T-helper 9 cell (primary cell): Measurements from ENCODE around the gene DNAJA4.

Source experiments
- DNase-seq: peaks from one replicate; pipeline ENCODE4 v3.0.0-alpha.2; 2020
- total RNA-seq, 2 donors: gene quantifications; one replicate each; lab custom pipeline; 2026; lab: John Stamatoyannopoulos, UW

The DNAJA4 gene
- 19.0 to 26.8 reads per million in 2 donors for total RNA-seq

DNA sequence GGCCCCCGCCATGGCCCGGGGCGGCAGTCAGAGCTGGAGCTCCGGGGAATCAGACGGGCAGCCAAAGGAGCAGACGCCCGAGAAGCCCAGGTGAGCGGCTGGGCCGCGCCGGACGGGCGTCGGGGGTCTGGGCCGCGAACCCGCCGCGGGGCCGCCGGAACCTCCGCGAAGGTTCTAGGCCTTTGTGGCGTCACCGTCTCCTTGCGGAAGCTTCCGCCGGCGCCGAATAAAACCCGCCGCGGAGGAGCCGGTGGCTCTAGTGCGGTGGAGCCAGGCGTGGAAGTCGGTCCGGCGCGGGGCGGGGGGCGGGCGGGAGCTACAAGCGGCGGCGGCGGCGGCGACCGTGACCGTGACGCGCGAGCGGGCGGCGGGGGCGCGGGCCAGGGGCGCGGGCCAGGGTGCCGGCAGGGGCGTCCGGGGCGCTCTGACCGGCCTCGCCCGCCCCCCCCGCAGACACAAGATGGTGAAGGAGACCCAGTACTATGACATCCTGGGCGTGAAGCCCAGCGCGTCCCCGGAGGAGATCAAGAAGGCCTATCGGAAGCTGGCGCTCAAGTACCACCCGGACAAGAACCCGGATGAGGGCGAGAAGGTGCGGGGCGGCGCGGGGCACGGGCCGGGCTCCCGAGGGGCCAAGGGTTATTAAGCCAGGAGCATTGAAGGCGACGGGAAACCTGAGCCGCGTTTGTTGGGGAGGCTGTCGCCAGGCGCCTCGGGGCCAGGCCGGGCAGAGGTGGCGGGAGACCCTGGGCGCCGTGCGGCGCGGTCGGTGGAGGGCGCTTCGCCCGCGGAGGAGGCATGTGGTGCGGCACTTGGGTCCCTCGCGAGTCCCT is at the start of gene DNAJA4:
DNAJA4 (plus strand) TSS at position 259 of the 833 bp plus-strand sequence; CDS start at position 461, 202 bp downstream.
- DNase-seq, result peak; percentile 56

DNA sequence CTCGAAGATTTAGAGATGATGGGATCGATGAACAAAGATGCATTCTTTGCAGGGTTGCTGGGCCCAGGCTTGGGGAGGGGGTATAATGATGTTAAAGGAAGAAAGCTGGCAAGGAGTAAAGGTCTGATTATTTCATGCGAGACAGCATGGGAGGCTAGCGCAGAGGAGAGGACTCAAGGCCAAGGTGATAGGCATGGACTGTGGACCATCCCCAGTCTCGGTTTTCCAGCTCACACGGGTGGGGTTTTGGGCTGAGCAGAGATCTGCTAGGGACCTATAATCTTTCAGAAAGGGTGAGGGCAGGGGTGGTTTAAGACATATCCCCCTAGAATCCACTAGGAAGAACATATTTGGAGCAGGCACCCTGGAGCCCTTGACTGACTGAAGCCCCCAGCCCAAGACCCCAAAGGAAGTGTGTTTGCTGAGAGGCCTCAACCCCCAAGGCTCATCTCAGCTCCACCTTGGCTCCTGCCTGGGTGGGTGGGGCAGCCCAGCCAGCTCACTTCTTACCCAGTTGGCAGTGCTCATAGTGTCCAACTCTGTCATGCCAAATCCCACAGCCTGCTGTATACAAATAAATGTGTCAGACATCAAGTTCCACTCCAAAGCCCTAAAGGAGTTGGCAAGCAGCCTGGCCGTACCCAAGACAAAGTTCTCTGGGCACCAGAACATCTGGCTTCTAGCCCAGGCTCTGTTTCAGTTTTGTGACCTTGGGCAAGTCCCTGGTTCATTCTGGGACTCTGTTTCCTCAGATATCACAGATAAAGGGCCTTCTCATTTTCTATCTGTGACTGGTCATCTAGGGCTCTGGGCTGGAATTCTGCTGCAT is 47.9 kb upstream of the DNAJA4 start:
- no peak for DNase-seq

DNA sequence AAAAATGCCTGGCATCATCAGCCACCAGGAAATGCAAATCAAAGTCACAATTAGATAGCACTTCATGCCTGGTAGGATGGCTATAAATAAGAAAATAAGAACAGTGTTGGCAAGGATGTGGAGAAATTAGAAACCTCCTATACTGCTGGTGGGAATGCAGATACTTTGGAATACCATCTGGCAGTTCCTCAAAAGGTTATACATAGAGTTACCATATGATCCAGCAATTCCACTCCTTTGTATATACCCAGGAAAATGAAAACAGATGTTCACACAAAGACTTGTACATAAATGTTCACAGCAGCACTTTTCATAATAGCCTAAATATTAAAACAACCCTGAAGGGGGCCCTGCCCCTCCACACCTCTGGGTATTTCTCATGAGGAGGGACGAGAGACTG is 43.6 kb upstream of the DNAJA4 start:
- no peak for DNase-seq

DNA sequence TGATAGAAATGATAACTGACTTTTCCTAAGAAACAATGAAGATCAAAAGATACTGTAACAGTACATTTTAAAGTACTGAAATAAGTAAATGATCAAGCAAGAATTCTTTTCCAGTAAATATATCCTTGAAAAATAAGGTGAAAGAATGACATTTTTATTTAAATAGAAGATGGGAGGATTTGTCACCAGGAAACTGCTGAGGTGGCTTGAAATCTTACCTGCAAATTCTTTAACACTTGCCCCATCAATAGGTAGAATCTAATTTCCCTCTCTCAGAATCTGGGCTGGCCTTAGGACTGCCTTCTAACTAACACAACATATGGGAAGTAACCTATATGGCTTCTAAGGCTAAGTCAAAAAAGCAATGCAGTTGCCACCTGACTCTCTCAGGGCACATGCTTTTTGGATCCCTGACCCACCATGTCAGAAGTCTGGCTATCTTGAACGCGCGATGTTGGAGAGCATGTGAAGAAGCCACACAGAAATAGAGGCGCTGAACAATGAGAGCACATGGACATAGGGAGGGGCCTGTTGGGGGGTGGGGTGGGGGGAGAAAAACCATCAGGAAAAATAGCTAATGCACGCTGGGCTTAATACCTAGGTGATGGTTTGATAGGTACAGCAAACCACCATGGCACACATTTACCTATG is 41.5 kb upstream of the DNAJA4 start:
- no peak for DNase-seq

DNA sequence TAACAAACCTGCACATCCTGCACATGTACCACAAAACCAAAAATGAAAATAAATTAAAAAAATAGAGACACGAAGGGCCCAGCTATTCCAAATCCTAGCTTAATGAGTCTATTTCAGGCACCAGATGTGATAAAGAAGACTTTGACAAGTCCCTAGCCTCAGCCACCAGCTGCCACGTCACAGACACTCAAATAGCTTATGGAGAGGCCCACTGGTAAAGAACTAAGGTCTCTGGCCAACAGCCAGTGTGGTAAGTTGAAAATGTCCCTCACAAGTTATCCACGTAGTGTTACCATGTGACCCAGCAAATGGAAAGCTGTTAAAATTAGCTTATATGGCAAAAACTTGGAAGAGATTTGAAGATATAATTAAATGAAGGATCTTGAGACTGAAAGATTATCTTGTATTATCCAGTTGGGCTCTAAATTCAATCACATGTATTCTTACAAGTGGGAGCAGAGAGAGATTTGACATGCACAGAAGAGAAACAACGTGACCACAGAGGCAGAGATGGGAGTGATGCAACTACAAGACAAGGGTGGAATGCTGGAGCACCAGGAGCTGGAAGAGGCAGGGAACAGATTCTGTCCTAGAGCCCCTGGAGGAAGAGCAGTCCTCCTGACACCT is 40.9 kb upstream of the DNAJA4 start:
- DNase-seq, result no peak

DNA sequence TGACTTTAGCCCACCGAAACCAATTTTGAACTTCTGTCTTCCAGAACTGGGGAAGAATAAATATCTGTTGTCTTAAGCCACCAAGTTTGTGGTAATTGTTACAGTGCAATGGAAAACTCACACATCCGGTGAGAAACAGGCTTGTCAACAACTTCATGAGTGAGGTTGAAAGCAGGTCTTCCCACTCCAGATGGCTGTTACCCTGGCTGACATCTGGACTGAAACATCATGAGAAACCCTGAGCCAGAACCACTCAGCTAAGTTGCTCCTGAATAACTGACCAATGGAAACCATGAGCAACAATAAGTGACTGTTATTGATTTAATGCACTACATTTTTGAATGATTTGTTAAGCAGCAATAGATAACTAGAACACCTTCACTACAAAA is 40.3 kb upstream of the DNAJA4 start:
- DNase-seq, result no peak

DNA sequence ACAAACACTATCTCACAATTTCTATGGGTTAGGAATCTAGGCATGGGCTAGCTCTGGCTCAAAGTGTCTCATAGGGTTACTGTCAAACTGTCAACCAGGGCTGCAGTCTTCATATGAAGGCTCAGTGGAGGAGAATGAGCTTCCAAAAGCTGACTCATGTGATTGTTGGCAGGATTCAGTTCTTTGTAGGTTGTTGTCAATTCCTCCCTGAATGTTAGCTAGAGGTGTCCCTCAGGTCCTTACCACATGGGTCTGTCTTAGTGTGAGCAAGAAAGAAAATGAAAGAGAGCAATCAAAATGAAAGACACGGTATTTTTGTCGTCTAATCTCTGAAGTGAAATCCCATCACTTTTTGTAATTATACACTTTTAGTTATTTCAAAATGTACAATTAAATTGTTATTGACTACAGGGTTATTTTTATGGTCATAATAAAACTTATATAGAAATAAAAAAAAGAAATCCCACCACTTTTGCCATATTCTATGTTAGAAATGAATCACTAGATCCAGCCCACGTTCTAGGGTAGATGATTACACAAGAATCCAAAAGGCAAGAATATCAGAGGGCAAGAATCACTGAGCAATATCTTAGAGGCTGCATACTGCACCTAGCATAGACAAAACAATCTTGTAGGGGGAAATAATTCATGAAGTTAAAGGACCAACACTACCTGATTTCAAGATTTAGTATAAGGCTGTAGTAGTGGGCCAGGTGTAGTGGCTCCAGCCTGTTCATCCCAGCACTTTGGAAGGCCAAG is 38.4 kb upstream of the DNAJA4 start:
- no peak for DNase-seq

DNA sequence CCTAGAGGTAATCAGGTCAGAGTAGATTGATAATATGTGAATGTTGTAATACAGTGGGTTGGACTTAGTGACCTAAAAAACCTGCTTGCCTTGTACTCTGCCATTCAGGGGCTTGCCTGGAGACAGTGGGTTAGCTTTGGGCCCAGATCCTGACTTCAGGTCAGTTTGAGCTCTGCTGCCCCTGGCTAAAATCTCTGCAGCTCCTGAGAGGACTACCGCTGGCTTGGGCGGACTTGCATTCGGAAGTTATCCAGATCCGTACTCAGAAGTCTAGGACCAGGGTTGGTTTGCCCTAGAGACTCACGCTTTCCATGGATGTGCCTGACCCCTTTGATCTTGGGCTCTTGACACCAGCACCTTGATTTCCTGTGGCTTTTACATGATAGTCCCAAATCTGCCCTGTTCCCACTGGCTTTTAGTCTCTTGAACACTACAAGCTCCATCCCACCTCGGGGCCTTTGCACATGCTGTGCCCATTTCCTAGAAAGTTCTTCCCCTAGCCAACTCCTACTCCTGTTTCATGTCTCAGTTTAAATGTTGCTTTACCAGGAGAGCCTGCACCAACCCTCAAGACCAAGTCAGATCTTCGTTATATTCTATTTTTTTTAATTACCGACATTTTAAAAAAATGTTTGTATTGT is 35.9 kb upstream of the DNAJA4 start:
- DNase-seq, result no peak

DNA sequence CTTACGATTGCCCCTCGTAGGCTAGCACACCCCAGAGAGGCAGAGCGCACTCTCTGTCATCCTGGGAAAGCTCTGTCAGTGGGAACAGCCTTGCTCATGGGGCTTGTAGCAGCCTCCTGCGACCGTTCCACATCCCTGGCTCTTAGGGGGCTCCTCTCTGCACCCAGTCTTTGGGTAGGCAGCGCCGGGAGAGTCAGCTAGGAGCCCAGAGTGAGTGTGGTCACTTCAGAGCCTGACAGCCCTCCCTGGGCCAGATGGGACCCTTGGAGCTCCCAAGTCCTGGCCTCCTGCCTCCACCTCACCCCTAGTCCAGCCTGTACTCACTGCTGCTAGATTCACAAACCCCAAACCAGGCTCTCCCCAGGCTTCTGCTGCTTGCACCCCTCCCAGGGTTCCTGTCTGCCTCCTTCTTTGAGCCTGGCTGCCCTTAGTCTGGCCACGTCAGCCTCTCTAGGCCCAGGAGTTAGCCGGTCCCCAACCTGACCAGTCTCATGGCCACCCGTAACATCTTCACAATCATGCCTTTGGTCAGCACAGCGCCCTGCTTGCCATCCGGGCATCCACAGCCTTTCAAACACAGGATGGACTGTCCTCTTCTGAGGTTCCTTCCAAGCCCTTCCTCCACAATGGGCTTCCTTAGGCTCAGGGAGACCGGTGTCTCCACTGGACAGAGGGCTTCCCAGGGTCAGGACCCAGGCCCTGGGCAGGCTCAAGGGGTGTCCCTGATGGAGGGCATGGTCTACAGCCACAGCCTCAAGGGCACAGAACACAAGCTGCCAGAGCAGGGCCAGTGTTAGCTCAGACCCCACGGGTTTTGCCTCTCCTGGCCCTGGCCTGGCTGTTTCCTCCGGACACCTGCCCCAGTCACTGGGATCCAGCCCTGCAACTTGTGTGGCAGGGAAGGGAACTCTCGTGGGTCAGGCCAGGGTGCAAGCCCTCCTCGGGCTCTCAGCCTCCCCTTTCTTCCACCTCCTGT is 34.6 kb upstream of the DNAJA4 start:
- DNase-seq, result no peak

DNA sequence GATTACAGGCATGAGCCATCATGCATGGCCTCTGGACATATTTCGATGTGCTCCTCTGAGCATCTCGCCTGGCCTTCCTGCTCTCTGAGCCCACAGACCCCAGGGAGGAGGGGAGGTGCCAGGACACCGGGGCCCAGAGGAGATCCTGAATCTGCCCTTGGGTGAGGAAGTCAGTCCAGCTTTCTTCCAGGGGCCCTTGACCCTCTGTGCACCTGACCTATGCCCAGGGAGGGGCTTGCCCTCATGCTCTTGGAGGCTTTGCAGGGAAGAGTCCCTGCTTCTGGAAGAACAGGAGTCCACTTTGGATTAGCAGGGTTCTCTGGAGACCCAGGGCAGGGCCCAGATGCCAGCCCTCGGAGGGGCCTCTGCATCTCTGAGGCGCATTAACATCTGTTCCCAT is 31.4 kb upstream of the DNAJA4 start:
- no peak for DNase-seq

DNA sequence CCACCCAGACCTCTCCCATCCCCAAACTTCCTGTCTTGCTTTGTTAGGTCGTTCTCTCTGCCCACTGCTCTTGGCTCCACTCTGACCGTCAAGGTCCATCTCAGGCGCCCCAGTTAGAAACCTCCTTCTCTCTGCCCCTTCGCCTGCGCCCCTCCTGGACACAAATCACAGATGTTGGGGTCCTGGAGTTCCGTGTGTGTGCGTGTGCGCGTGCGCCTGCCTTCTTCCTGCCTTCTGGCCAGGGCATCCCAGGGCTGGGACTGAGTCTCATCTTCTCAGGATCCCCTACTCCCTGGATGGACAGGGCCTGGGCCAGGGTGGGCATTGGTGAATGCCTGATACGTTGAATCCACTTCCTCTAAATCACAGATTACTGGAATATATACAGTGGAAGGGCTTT is 30.9 kb upstream of the DNAJA4 start:
- DNase-seq, result no peak

DNA sequence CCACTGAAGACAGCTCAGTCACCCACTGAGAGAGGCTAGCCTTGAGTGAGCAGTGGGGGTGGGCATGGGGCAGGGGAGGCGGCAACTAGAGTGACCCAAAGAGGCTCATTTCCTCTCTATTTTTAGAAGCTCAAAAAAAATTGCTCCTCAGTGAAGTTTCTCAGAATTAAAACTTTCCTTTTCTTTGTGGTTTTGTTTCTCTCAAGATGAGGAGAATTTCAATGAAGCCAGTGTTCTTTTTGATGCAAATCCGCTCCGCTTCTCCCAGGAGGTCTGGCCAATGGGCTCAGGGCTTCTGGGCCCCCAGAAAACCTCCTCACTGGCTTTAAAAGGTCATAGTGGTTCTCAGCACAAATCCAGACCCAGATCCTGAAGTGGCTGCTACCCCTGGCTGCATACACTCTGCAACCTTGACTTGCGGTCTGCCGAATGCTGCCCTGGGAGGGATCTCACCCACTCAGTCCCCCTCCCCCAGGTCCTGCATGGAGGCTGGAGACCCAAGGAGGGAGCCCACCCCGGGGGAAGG is 29.8 kb upstream of the DNAJA4 start, which contains the start of gene ACSBG1:
ACSBG1 (minus strand) TSS at position 51 of the 526 bp plus-strand sequence. CDS start 64 bp downstream, outside the sequence.
- no peak for DNase-seq

DNA sequence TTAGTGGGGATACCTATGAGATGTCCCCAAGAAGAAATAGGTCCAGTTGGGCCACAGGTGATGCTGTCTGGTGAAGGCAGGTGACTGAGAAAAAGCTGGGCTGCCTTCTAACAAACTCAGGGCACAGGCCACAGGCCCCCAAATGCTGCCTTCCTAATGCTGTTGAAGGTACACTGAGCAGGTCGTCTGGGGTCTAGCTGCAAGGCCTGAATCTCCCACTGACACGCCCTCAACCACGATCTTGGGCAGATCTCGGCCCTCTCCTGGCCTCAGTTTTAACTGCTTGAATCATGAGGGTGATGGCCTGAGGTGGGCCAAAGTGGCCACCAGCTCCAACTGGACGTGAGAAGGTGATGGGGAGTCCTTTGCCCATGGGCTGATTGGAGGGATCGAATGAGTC is 27.9 kb upstream of the DNAJA4 start:
- DNase-seq, result no peak

DNA sequence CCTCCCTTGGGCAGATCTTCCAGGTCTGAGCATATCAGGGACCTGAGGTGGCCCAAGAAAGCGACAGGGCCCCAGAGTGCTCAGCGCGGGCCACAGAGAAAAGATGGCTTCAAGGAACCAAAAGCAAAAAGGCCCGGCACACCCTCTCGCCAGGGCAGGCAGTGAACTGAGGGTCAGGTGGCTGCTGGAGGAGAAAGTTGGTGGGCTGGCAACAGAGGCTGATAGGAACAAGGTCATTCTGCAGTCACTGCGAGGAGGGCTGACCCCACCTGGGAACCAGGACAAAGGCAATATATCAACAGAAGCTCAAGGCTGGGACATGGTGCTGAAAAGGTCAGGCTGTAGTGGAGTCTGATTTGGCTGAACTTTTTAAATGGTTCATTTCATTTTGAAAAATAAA is 27.2 kb upstream of the DNAJA4 start:
- DNase-seq, result no peak

DNA sequence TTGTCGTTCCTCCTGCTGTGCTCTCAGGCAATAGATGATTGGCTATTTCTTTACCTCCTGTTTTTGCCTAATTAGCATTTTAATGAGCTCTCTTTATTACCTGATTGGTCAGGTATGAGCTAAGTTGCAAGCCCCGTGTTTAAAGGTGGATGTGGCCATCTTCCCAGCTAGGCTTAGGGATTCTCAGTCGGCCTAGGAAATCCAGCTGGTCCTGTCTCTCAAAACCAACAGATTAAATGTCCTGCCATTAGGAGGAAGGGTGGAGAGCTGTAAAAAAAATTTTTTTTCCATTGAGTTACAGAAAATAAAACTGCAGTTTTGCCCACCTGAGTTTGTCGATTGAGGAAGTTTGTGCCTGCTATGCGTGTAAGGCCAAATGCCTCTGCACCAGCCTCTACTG is 24.6 kb upstream of the DNAJA4 start:
- DNase-seq, result no peak

DNA sequence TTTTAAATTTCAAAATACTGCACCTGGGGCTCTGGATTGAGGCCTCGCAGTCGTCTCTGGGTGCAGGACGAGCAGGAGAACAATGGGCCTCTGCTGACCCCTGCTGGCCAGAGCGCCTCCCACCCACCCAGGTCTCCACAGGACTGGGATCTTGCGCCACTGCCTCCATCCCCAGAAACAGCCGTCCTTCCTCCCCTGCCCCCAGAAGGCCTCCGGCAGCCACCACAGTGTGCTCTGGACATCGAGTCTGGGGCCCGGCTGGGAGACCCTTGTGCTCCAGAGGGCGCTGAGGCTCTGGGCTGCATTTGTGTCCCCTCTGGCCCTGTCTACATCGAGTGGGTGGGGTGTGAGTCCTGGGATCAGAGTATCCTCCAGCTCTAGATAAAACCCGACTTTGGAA is 23.3 kb upstream of the DNAJA4 start:
- peak; percentile 81 for DNase-seq

DNA sequence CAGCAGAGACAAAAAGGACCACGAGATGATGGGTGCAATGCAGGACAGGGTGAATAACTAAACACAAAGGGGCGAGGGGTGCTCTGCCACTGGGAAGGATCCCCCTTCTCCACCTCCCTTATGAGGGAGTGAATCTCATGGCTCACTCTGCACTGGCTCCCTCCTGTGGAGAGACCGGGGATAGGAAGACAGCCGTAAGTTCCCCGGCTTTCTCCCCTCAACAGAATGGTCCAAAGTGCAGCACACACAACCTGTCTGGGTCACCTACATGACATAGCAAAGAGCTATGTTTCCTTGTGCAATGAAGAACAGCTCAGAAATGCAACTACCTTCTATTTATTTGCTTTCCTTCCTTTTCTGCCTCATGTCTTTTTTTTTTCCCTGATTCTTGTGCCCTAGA is 22.2 kb upstream of the DNAJA4 start:
- no peak for DNase-seq

DNA sequence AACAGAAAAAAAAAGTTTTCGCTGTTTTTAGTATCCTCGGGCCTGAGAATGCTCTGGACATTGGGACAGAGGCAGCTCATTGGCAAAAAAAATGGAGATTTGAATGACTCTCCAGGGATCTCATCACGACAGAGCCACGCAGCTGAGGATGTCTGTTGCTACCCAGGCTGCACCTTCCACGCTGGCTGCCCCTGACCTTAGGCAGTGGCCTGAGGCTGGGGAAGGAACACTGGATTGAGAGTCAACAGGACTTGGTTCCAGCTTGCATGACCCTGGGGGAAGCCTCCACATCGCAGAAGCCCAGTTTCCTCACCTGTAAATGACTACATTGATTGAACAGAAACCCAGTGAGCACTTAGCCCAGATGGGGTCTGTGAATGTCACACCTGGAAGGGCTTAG is 21.3 kb upstream of the DNAJA4 start:
- DNase-seq, result no peak

DNA sequence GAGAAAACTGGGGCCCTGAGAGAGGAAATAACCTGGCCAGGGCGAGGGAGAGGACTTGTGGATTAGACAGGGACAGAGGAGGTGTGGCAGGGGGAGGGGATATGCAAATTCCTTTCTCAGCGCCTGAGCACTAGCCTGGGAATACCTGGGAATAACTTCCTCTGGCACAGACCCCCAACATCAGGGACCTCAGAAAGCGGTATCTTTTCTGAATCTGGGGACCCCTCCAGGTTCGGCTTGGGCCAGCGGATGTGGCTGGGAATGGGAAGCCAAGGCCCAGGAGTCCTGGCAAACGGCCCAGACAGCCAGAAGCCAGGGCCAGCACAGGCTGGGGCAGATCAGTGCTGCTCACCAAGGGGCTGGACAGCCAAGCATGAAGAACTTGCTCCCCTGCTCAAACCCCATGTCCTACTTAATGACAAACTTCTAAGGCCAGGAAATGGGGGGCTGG is 20.8 kb upstream of the DNAJA4 start:
- DNase-seq, result no peak

DNA sequence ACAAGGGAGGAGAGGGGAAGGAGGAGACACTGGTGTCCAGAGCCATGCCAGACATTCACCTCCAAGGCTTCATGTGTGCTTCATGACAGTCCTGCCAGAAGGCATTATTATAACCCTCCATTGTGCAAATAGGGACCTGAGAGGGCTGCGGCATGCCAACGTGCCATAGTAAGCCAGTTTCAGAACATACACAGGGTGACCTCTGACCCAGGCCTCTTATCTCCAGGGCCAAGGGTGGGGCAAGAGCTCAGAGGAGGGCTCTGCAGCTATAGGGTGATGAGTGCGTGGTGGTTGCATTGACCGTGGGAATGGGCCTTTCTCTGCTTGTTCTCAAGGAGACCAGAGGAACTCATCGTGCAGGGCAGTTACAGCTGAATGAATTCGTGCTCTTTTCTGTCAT is 20.3 kb upstream of the DNAJA4 start:
- DNase-seq, result no peak
